ENCODE results near the gene TRPV4. TPM values are rescaled to one million over a fixed set of nuclear protein-coding genes. Genes with fewer than 3 reads are reported as not detected.

Gene TRPV4
- total RNA-seq (2021; ENCODE audit: unreplicated experiment): 0.44 TPM
- 0.58 TPM for polyA plus RNA-seq (2012; ENCODE audit: insufficient read length)
- percentile 23 among the genes with signal in this experiment for Bru-seq, nascent RNA
- BruChase-seq, experiment 1, labeled RNA remaining after a 2-hour chase: percentile 21 among the genes with signal in this experiment
- BruChase-seq, experiment 2, labeled RNA remaining after a 6-hour chase: percentile 20 among the genes with signal in this experiment
- long read RNA-seq, partial matches to known transcripts: 1 of 1 reads
- long read RNA-seq, other reads (novel, unspliced or antisense): 0 of 1 reads

DNA sequence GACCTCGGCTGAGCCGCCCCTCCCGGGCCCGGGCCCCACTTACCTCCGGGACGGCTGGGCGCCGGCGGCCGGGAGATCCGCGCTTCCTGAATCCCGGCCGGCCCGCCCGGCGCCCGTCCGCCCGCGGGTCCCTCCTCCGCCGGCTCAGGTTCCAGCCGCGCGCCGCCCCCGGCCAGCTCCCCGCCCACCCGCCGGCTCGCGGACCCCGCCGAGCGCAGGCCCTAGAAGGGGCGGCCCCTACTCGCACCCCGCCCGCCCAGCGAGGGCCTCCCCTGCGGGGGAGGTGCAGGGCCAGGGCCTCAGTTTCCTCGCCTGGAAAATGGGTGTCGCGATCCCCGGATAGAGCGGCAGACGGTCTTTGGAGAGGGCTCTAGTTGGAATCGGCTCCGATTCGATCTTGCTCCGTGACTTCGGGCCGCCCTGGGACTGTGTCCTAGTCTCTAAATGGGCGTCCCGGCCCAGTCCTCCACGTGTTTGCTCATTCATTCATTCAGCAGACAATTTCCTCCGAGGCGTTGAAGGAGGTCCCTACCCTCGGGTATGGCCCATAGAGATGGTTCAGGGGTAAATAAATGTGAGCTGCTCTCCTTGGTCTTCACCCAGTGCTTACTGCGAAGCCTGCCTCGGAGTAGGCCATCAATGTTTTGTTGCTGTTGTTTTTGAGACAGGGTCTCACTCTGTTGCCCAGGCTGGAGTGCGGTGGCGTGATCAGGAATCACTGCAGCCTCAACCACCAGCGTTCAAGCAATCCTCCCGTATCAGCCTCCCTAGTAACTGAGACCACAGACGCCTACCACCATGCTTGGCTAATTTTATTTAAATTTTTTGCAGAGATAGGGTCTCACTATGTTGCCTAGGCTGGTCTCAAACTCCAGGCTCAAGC is at the start of gene TRPV4:
TSS of gene TRPV4 (minus strand) at position 92 of the 883 bp plus-strand sequence. CDS start 18,602 bp downstream, outside the sequence.
- H3K4me3 ChIP-seq (ENCODE audit: low read depth in 2 of 2, low read length in 2 of 2): peak within 1 kb of the TSS in 1 of 2 experiments; percentile 33; a peak in 2 of 4 replicates
- no peaks in the 10 kb centered on the region for H3K27me3 ChIP-seq (ENCODE audit: control insufficient read depth, insufficient read depth, low read length)
- POLR2A ChIA-PET: interaction anchor here (0.6 kb wide), 1 partner anchor 368 kb away, joined by 3 read pairs; no protein-coding TSS in a partner anchor
- TF ChIP-seq SIN3A (IDR thresholded peaks at IDR 0.05; ENCODE audit: borderline replicate concordance, insufficient read depth, low read depth, low read length) (no peak), TCF7L2 (IDR thresholded peaks at IDR 0.05; ENCODE audit: low read depth, low read length) (no peak), POLR2AphosphoS5 (IDR thresholded peaks at IDR 0.05; ENCODE audit: low read depth, low read length) (no peak)
- TF ChIP-seq, protein P1, sequence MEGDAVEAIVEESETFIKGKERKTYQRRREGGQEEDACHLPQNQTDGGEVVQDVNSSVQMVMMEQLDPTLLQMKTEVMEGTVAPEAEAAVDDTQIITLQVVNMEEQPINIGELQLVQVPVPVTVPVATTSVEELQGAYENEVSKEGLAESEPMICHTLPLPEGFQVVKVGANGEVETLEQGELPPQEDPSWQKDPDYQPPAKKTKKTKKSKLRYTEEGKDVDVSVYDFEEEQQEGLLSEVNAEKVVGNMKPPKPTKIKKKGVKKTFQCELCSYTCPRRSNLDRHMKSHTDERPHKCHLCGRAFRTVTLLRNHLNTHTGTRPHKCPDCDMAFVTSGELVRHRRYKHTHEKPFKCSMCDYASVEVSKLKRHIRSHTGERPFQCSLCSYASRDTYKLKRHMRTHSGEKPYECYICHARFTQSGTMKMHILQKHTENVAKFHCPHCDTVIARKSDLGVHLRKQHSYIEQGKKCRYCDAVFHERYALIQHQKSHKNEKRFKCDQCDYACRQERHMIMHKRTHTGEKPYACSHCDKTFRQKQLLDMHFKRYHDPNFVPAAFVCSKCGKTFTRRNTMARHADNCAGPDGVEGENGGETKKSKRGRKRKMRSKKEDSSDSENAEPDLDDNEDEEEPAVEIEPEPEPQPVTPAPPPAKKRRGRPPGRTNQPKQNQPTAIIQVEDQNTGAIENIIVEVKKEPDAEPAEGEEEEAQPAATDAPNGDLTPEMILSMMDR (IDR thresholded peaks at IDR 0.05): no peak
- TF ChIP-seq, protein P2, sequence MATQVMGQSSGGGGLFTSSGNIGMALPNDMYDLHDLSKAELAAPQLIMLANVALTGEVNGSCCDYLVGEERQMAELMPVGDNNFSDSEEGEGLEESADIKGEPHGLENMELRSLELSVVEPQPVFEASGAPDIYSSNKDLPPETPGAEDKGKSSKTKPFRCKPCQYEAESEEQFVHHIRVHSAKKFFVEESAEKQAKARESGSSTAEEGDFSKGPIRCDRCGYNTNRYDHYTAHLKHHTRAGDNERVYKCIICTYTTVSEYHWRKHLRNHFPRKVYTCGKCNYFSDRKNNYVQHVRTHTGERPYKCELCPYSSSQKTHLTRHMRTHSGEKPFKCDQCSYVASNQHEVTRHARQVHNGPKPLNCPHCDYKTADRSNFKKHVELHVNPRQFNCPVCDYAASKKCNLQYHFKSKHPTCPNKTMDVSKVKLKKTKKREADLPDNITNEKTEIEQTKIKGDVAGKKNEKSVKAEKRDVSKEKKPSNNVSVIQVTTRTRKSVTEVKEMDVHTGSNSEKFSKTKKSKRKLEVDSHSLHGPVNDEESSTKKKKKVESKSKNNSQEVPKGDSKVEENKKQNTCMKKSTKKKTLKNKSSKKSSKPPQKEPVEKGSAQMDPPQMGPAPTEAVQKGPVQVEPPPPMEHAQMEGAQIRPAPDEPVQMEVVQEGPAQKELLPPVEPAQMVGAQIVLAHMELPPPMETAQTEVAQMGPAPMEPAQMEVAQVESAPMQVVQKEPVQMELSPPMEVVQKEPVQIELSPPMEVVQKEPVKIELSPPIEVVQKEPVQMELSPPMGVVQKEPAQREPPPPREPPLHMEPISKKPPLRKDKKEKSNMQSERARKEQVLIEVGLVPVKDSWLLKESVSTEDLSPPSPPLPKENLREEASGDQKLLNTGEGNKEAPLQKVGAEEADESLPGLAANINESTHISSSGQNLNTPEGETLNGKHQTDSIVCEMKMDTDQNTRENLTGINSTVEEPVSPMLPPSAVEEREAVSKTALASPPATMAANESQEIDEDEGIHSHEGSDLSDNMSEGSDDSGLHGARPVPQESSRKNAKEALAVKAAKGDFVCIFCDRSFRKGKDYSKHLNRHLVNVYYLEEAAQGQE (IDR thresholded peaks at IDR 0.05; ENCODE audit: insufficient read depth in 1 of 2, low read depth in 2 of 2, low read length in 1 of 2): no peak
- DNase-seq (ENCODE audit: low read depth, low spot score): no peak
- intact Hi-C loops (cut with micrococcal nuclease; ENCODE audit: unreplicated experiment): no loop called here
- H3K9me3 ChIP-seq (ENCODE audit: control insufficient read depth, insufficient read depth, low read depth, low read length): no peaks in the 10 kb centered on the region
- no peak within 1 kb of the TSS for H3K27ac ChIP-seq (ENCODE audit: low read length)
- no peaks in the 10 kb centered on the region for H3K4me1 ChIP-seq (ENCODE audit: control insufficient read depth, insufficient read depth, low read length)
- BruUV-seq (replicated peaks): no TSS peak
- H3K36me3 ChIP-seq (ENCODE audit: control insufficient read depth, insufficient read depth, low read length): no peaks in the 10 kb centered on the region
- CTCF ChIA-PET: interaction anchor here (0.6 to 1.3 kb wide), 2 partner anchors 12 to 390 kb away, joined by 3 read pairs; no protein-coding TSS in a partner anchor
- ATAC-seq: peak; percentile 40
- in situ Hi-C loops (cut with HindIII; ENCODE audit: low pct_unique_long_range_greater_than_20kb, low sequenced_read_pairs): no loop called here

DNA sequence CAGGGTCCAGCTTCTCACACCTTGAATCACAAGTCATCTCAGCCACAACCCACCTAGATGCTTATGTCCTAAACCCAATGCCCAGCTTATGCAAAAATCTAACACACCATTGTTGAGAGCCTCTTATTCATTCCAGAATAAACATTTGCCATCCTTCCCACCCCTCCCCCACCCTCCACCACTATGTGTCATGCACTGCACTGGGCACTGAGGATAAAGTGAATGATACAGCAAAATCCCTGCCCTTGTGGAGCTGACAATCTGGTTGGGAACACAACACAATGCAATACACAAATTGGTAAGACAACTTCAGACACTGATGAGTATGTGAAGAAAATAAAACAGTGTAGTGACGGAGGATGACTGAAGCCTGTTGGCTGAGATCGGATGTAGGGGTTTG is 48.6 kb upstream of the TRPV4 start:
- in situ Hi-C loops (cut with HindIII; ENCODE audit: low pct_unique_long_range_greater_than_20kb, low sequenced_read_pairs) (no loop called here), intact Hi-C loops (cut with micrococcal nuclease; ENCODE audit: unreplicated experiment) (no loop called here)
- BruUV-seq (replicated peaks): no TSS peak
- Histone ChIP-seq H3K27me3 (ENCODE audit: control insufficient read depth, insufficient read depth, low read length) (no peaks in the 10 kb centered on the region), H3K4me3 (ENCODE audit: low read depth in 2 of 2, low read length in 2 of 2) (no peak overlapping the region), H3K4me1 (ENCODE audit: control insufficient read depth, insufficient read depth, low read length) (peaks cover 14% of the 10 kb centered on the region), H3K9me3 (ENCODE audit: control insufficient read depth, insufficient read depth, low read depth, low read length) (no peaks in the 10 kb centered on the region), H3K36me3 (ENCODE audit: control insufficient read depth, insufficient read depth, low read length) (no peaks in the 10 kb centered on the region), H3K27ac (ENCODE audit: low read length) (no peak overlapping the region)
- no peak for TF ChIP-seq TCF7L2 (IDR thresholded peaks at IDR 0.05; ENCODE audit: low read depth, low read length)
- TF ChIP-seq SIN3A (IDR thresholded peaks at IDR 0.05; ENCODE audit: borderline replicate concordance, insufficient read depth, low read depth, low read length): no peak
- no peak for TF ChIP-seq POLR2AphosphoS5 (IDR thresholded peaks at IDR 0.05; ENCODE audit: low read depth, low read length)
- TF ChIP-seq, protein P2 (IDR thresholded peaks at IDR 0.05; ENCODE audit: insufficient read depth in 1 of 2, low read depth in 2 of 2, low read length in 1 of 2): no peak
- TF ChIP-seq, protein P1 (IDR thresholded peaks at IDR 0.05): no peak
- ATAC-seq: no peak
- POLR2A ChIA-PET: interaction anchor here (1.0 kb wide), 1 partner anchor 82 kb away, joined by 3 read pairs; no protein-coding TSS in a partner anchor
- no peak for DNase-seq (ENCODE audit: low read depth, low spot score)
- CTCF ChIA-PET: interaction anchor here (0.6 kb wide), 1 partner anchor 170 kb away, joined by 3 read pairs; no protein-coding TSS in a partner anchor

Measured in Panc1 (cell line).